Hepatocyte (in vitro differentiated cells): ENCODE data around the gene METTL25B.

ENCODE experiments used
- EZH2 ChIP-seq: fragments of 200-600 bp; sonication (generic); IDR thresholded peaks from 2 replicates; pipeline ENCODE4 v1.6.1; 2016; ENCODE audit warnings: antibody characterized with exemption, mild to moderate bottlenecking, borderline replicate concordance
- EZH2phosphoT487 ChIP-seq: fragments of 200-600 bp; sonication (generic); IDR thresholded peaks from one replicate; pipeline ENCODE4 v1.6.1; 2018; ENCODE audit warnings: antibody characterized with exemption, mild to moderate bottlenecking, low read depth, moderate library complexity; ENCODE audit not compliant: unreplicated experiment, severe bottlenecking
- TF ChIP-seq, protein P1 (sequence below): fragments of 200-600 bp; sonication (generic); IDR thresholded peaks from 2 replicates; pipeline ENCODE4 v1.5.1; 2016; ENCODE audit warnings: antibody characterized with exemption, mild to moderate bottlenecking; ENCODE audit not compliant: poor library complexity

- TF ChIP-seq, protein P1, sequence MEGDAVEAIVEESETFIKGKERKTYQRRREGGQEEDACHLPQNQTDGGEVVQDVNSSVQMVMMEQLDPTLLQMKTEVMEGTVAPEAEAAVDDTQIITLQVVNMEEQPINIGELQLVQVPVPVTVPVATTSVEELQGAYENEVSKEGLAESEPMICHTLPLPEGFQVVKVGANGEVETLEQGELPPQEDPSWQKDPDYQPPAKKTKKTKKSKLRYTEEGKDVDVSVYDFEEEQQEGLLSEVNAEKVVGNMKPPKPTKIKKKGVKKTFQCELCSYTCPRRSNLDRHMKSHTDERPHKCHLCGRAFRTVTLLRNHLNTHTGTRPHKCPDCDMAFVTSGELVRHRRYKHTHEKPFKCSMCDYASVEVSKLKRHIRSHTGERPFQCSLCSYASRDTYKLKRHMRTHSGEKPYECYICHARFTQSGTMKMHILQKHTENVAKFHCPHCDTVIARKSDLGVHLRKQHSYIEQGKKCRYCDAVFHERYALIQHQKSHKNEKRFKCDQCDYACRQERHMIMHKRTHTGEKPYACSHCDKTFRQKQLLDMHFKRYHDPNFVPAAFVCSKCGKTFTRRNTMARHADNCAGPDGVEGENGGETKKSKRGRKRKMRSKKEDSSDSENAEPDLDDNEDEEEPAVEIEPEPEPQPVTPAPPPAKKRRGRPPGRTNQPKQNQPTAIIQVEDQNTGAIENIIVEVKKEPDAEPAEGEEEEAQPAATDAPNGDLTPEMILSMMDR: no peak
- TF ChIP-seq EZH2phosphoT487 (no peak), EZH2 (no peak)
Measured at GRCh38 chr1:156727492-156727891, 777 bp upstream of the METTL25B start.
